ENCODE results near the gene PGM3.

PGM3 gene

GRCh38 chr6:83125425-83125824 lies 67.6 kb downstream of the PGM3 start:
- intact Hi-C loops (cut with DNase I), result no loop called here
- no peak for DNase-seq

- intact Hi-C loops (cut with DNase I), result no loop called here
- DNase-seq, result no peak
These were observed 68.5 kb downstream of the PGM3 start for GRCh38 chr6:83124553-83124952.

- no peak for DNase-seq
- intact Hi-C loops (cut with DNase I), result no loop called here
These were observed 73.2 kb downstream of the PGM3 start for GRCh38 chr6:83119742-83120300.

GRCh38 chr6:83117802-83118201 lies 75.3 kb downstream of the PGM3 start:
- DNase-seq, result no peak
- intact Hi-C loops (cut with DNase I), result no loop called here

All from posterior cingulate gyrus (tissue), 11 donors.